SU-DHL-6 (cell line): ENCODE data around the gene LNX1.

Experiments
- H2AFZ ChIP-seq: fragments of 200-600 bp; sonication (generic); 2 replicates; pipeline ENCODE4 v1.6.1; 2014; ENCODE audit warnings: low read depth, mild to moderate bottlenecking, moderate library complexity, mixed read lengths, antibody characterized with exemption, low read length; ENCODE audit not compliant: severe bottlenecking
- H3F3A ChIP-seq: fragments of 200-600 bp; shearing (Covaris generic); 2 replicates; pipeline ENCODE4 v1.6.0; 2016; ENCODE audit warnings: antibody characterized with exemption, mild to moderate bottlenecking; ENCODE audit not compliant: insufficient read depth
- H3K27ac ChIP-seq: fragments of 200-600 bp; sonication (generic); 2 replicates; pipeline ENCODE4 v1.5.1; 2016; ENCODE audit warnings: low read depth, mild to moderate bottlenecking, low read length, moderate library complexity, mixed read lengths
- H3K27me3 ChIP-seq: fragments of 200-600 bp; sonication (generic), shearing (Covaris generic); 2 replicates; pipeline ENCODE4 v1.6.0; 2014; ENCODE audit warnings: mild to moderate bottlenecking, low read length
- H3K36me3 ChIP-seq: fragments of 200-600 bp; sonication (generic); 2 replicates; pipeline ENCODE4 v1.6.1; 2014; ENCODE audit warnings: mild to moderate bottlenecking, low read length, mixed read lengths
- H3K4me2 ChIP-seq: fragments of 300-600, 200-600 bp; shearing (Covaris generic), sonication (generic); 2 replicates; pipeline ENCODE4 v1.6.0; 2014; ENCODE audit warnings: low read length, low read depth, mild to moderate bottlenecking; ENCODE audit not compliant: poor library complexity, severe bottlenecking
- H3K4me3 ChIP-seq: fragments of 200-600 bp; sonication (generic); 2 replicates; pipeline ENCODE4 v1.5.1; 2014; ENCODE audit warnings: antibody characterized with exemption, low read length, mild to moderate bottlenecking, mixed read lengths; ENCODE audit not compliant: insufficient read depth, poor library complexity, severe bottlenecking
- H3K79me2 ChIP-seq: fragments of 200-600 bp; sonication (generic); 2 replicates; pipeline ENCODE4 v1.6.1; 2014; ENCODE audit warnings: mild to moderate bottlenecking, low read length, moderate library complexity; ENCODE audit not compliant: insufficient read depth
- H3K9ac ChIP-seq: fragments of 200-600 bp; sonication (generic); 2 replicates; pipeline ENCODE4 v1.7.0; 2014; ENCODE audit warnings: mild to moderate bottlenecking, low read length
- H3K9me2 ChIP-seq: fragments of 200-600 bp; sonication (generic); replicated peaks from 2 replicates; pipeline ENCODE4 v1.6.1; 2014; ENCODE audit warnings: low read length; ENCODE audit not compliant: insufficient read depth
- H3K9me3 ChIP-seq: fragments of 200-600 bp; sonication (generic); 2 replicates; pipeline ENCODE4 v1.6.1; 2014; ENCODE audit warnings: low read length, mixed read lengths; ENCODE audit not compliant: insufficient read depth
- H4K20me1 ChIP-seq: fragments of 200-600 bp; sonication (generic); 2 replicates; pipeline ENCODE4 v1.6.1; 2014; ENCODE audit warnings: low read depth, mild to moderate bottlenecking, antibody characterized with exemption, low read length, moderate library complexity, mixed read lengths
- CTCF ChIP-seq: fragments of 200-600 bp; sonication (generic); IDR thresholded peaks from one replicate; pipeline ENCODE4 v1.5.1; 2017; ENCODE audit warnings: antibody characterized with exemption, mild to moderate bottlenecking, low read length, moderate library complexity; ENCODE audit not compliant: insufficient read depth, poor library complexity, severe bottlenecking
- EZH2phosphoT487 ChIP-seq: fragments of 200-600 bp; sonication (generic), shearing (Covaris generic); conservative IDR thresholded peaks from 2 replicates; pipeline ENCODE4 v1.6.1; 2018; ENCODE audit warnings: mild to moderate bottlenecking, antibody characterized with exemption, low read length, moderate library complexity, mixed read lengths

LNX1 gene

GRCh38 chr4:53520116-53520515 is 71.2 kb downstream of the LNX1 start:
- H3K79me2 ChIP-seq, result no peaks in the 10 kb centered on the region
- H3F3A ChIP-seq, result no peaks in the 10 kb centered on the region
- H3K9ac ChIP-seq, result no peak overlapping the region
- no peaks in the 10 kb centered on the region for H3K27me3 ChIP-seq
- no peak overlapping the region for H2AFZ ChIP-seq
- H3K36me3 ChIP-seq, result no peaks in the 10 kb centered on the region
- no peak overlapping the region for H3K4me3 ChIP-seq
- no peak overlapping the region for H3K27ac ChIP-seq
- no peaks in the 10 kb centered on the region for H4K20me1 ChIP-seq
- TF ChIP-seq EZH2phosphoT487 (no peak), CTCF (no peak)
- no peaks in the 10 kb centered on the region for H3K9me2 ChIP-seq
- no peaks in the 10 kb centered on the region for H3K9me3 ChIP-seq
- no peak overlapping the region for H3K4me2 ChIP-seq

- Histone ChIP-seq H2AFZ (no peak overlapping the region), H3K4me2 (no peak overlapping the region), H3K4me3 (no peak overlapping the region), H3K27ac (no peak overlapping the region), H3K9me3 (no peaks in the 10 kb centered on the region), H3F3A (no peaks in the 10 kb centered on the region), H3K9me2 (no peaks in the 10 kb centered on the region), H4K20me1 (no peaks in the 10 kb centered on the region), H3K27me3 (no peaks in the 10 kb centered on the region), H3K9ac (no peak overlapping the region), H3K36me3 (no peaks in the 10 kb centered on the region), H3K79me2 (no peaks in the 10 kb centered on the region)
- no peak for TF ChIP-seq EZH2phosphoT487
- TF ChIP-seq CTCF, result no peak
Observed at GRCh38 chr4:53518807-53519206, 72.5 kb downstream of the LNX1 start.

GRCh38 chr4:53515076-53515475 is 76.2 kb downstream of the LNX1 start:
- Histone ChIP-seq H3K9ac (no peak overlapping the region), H3K4me3 (no peak overlapping the region), H3K27ac (no peak overlapping the region), H3F3A (no peaks in the 10 kb centered on the region), H3K27me3 (no peaks in the 10 kb centered on the region), H3K9me2 (no peaks in the 10 kb centered on the region), H3K4me2 (no peak overlapping the region), H3K79me2 (no peaks in the 10 kb centered on the region), H4K20me1 (no peaks in the 10 kb centered on the region), H3K9me3 (no peaks in the 10 kb centered on the region), H3K36me3 (no peaks in the 10 kb centered on the region), H2AFZ (no peak overlapping the region)
- TF ChIP-seq CTCF (no peak), EZH2phosphoT487 (no peak)

- H3K9me3 ChIP-seq, result no peaks in the 10 kb centered on the region
- H3K27me3 ChIP-seq, result no peaks in the 10 kb centered on the region
- no peak overlapping the region for H3K4me2 ChIP-seq
- no peaks in the 10 kb centered on the region for H3F3A ChIP-seq
- no peaks in the 10 kb centered on the region for H3K36me3 ChIP-seq
- no peak overlapping the region for H2AFZ ChIP-seq
- no peak overlapping the region for H3K27ac ChIP-seq
- no peak overlapping the region for H3K4me3 ChIP-seq
- no peaks in the 10 kb centered on the region for H4K20me1 ChIP-seq
- H3K9me2 ChIP-seq, result no peaks in the 10 kb centered on the region
- H3K79me2 ChIP-seq, result no peaks in the 10 kb centered on the region
- TF ChIP-seq EZH2phosphoT487 (no peak), CTCF (no peak)
- no peak overlapping the region for H3K9ac ChIP-seq
Observed at GRCh38 chr4:53514509-53514908, 76.8 kb downstream of the LNX1 start.
